HPDE6-E6E7 (cell line): ENCODE measurements around the gene EPHA4.

Experiments used
- DNase-seq: peaks from one replicate; pipeline ENCODE4 v3.0.0; 2011; ENCODE audit warnings: missing footprints; ENCODE audit errors: extremely low spot score

EPHA4 gene

GRCh38 chr2:221572219-221572820, at the start of gene EPHA4:
Gene EPHA4, minus strand, starts transcription at chr2:221572304. Its CDS starts 56 bp downstream, at chr2:221572248.
- DNase-seq, result peak; percentile 73

- DNase-seq, result no peak
Measured at GRCh38 chr2:221618007-221618406, 45.9 kb upstream of the EPHA4 start.

GRCh38 chr2:221616561-221616960, 44.5 kb upstream of the EPHA4 start:
- no peak for DNase-seq

- no peak for DNase-seq
Measured at GRCh38 chr2:221614274-221614673, 42.2 kb upstream of the EPHA4 start.

GRCh38 chr2:221612800-221613199, 40.7 kb upstream of the EPHA4 start:
- no peak for DNase-seq

GRCh38 chr2:221612161-221612560, 40.1 kb upstream of the EPHA4 start:
- no peak for DNase-seq

GRCh38 chr2:221610675-221611074, 38.6 kb upstream of the EPHA4 start:
- DNase-seq, result no peak

GRCh38 chr2:221610255-221610654, 38.2 kb upstream of the EPHA4 start:
- DNase-seq, result no peak

- DNase-seq, result no peak
Measured at GRCh38 chr2:221608442-221608841, 36.3 kb upstream of the EPHA4 start.

GRCh38 chr2:221606424-221606823, 34.3 kb upstream of the EPHA4 start:
- DNase-seq, result no peak

GRCh38 chr2:221605751-221606240, 33.7 kb upstream of the EPHA4 start:
- no peak for DNase-seq

GRCh38 chr2:221602938-221603337, 30.8 kb upstream of the EPHA4 start:
- DNase-seq, result no peak

- no peak for DNase-seq
Measured at GRCh38 chr2:221601376-221601775, 29.3 kb upstream of the EPHA4 start.

GRCh38 chr2:221600388-221600787, 28.3 kb upstream of the EPHA4 start:
- no peak for DNase-seq

- no peak for DNase-seq
Measured at GRCh38 chr2:221596192-221596591, 24.1 kb upstream of the EPHA4 start.

GRCh38 chr2:221590861-221591365, 18.8 kb upstream of the EPHA4 start:
- DNase-seq, result no peak

GRCh38 chr2:221589696-221590095, 17.6 kb upstream of the EPHA4 start:
- no peak for DNase-seq

GRCh38 chr2:221588306-221588985, 16.3 kb upstream of the EPHA4 start:
- DNase-seq, result no peak

- DNase-seq, result no peak
Measured at GRCh38 chr2:221581986-221582385, 9.9 kb upstream of the EPHA4 start.

- DNase-seq, result no peak
Measured at GRCh38 chr2:221574231-221574570, 2.1 kb upstream of the EPHA4 start.

- peak; percentile 75 for DNase-seq
Measured at GRCh38 chr2:221573430-221574230, 1.5 kb upstream of the EPHA4 start.

GRCh38 chr2:221572821-221573429, 821 bp upstream of the EPHA4 start:
- DNase-seq, result peak; percentile 41
